ENCODE data around the gene FAM161B. TPM values are rescaled to one million over a fixed set of nuclear protein-coding genes. Genes with fewer than 3 reads are reported as not detected.

The FAM161B gene
- total and polyA plus RNA-seq, 2 of the 8 experiments (the other 6 are each of a cell fraction or from before 2014, with no cell fraction given): 0.14 to 0.32 TPM

DNA sequence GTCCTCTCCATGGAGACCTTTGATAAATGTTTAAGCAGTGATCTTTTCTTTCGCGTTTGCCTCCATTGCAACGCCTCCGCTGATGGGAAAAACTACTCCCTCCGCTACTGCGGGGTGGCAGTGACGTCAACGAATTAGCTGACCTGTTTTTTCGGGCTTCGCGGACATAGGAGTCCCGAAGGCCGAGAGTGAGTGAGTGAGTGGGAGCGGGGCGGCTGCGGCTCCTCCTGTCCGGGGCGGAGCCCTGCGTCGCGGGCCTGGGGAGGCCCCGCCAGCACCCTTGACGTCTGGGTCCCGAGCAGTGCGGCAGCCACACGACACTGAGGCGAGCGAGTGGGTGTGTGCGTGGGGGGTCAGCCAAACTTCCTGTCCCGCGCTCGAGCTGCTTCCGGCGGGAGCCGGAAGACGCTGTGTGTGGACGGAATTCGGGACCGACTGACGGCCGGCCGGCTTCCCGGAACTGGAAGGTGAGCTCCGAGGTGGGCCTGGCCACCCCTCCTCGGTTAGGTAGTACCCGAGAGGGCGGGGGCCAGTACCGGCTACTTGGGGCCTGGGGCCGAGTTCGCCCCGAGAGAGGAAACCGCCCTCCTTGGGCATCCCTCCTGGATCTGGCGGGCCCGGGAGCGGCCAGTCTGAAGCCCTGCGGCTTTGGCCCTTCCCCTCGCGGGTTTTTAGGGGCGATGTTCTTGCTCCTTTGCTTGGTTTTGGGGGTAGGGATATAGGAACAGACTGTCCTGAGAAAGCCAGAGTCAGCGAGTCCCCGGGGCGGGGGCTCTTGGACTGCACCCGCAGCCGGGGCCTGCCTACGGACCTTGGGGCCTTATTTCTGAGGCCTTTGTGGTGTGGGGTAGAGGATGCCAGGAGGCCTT is 63.2 kb downstream of the FAM161B start, which contains the start of gene ZNF410:
TSS of gene ZNF410 (plus strand) at position 411 of the 869 bp plus-strand sequence. CDS start 5,317 bp downstream, outside the sequence.
- Histone ChIP-seq H4K91ac (replicated peaks; ENCODE audit: insufficient read length, low read length) (no peak within 1 kb of the TSS), H3K79me2 (ENCODE audit: control insufficient read depth in 1 of 2, insufficient read depth in 2 of 2, low read length in 2 of 2) (peaks cover 3 to 39% of the 10 kb centered on the region in 2 experiments; a peak in 3 of 4 replicates), H3K9ac (replicated peaks in 1 of 4; ENCODE audit: extremely low read depth in 1 of 4, low read depth in 3 of 4, low read length in 3 of 4) (peak within 1 kb of the TSS; percentile 46 to 93 (median 84)), H4K5ac (ENCODE audit: insufficient read length, low read depth, low read length) (peak within 1 kb of the TSS; percentile 28), H2AFZ (ENCODE audit: low read length) (peak within 1 kb of the TSS; percentile 66), H3K4me3 (ENCODE audit: extremely low read depth in 1 of 4, insufficient read depth in 2 of 4, low read depth in 3 of 4, low read length in 4 of 4) (peak within 1 kb of the TSS; percentile 90 to 98 (median 93)), H2BK5ac (ENCODE audit: low read depth, low read length) (peak within 1 kb of the TSS; percentile 35), H3K79me1 (ENCODE audit: low read depth, low read length) (no peaks in the 10 kb centered on the region), H3K56ac (replicated peaks; ENCODE audit: insufficient read length, low read depth, low read length) (peak within 1 kb of the TSS; percentile 42), H3K36me3 (ENCODE audit: control insufficient read depth in 2 of 4, insufficient read depth in 4 of 4, low read length in 3 of 4) (peaks cover 0 to 4% (median 0%) of the 10 kb centered on the region in 4 experiments; a peak in 2 of 8 replicates), H3K4ac (replicated peaks; ENCODE audit: insufficient read length, low read depth, low read length) (no peak within 1 kb of the TSS), H3K9me3 (ENCODE audit: insufficient read depth in 2 of 2, low read depth in 1 of 2, low read length in 1 of 2) (no peaks in the 10 kb centered on the region), H3K4me1 (replicated peaks in 1 of 4; ENCODE audit: control insufficient read depth in 3 of 4, insufficient read depth in 4 of 4, low read length in 3 of 4) (peaks cover 0 to 2% (median 0%) of the 10 kb centered on the region in 4 experiments; a peak in 1 of 7 replicates), H3K23ac (ENCODE audit: insufficient read length) (no peak within 1 kb of the TSS), H2BK20ac (ENCODE audit: low read length) (no peak within 1 kb of the TSS), H3K23me2 (ENCODE audit: low read depth, low read length) (peaks cover 10% of the 10 kb centered on the region), H2BK15ac (ENCODE audit: low read length) (no peak within 1 kb of the TSS), H2BK120ac (replicated peaks; ENCODE audit: low read depth, low read length) (no peak within 1 kb of the TSS), H3K18ac (ENCODE audit: extremely low read depth, low read length) (peak within 1 kb of the TSS; percentile 78), H2AK5ac (ENCODE audit: low read depth, low read length) (no peak within 1 kb of the TSS), H3K27me3 (replicated peaks in 1 of 4; ENCODE audit: control insufficient read depth in 3 of 4, extremely low read depth in 1 of 4, insufficient read depth in 3 of 4, low read length in 3 of 4) (no peaks in the 10 kb centered on the region), H3K14ac (ENCODE audit: insufficient read length) (no peak within 1 kb of the TSS), H3K27ac (ENCODE audit: low read depth, low read length) (peak within 1 kb of the TSS; percentile 65; the same call in 1 of the 2 replicates), H2BK12ac (ENCODE audit: low read depth, low read length) (no peak within 1 kb of the TSS), H4K20me1 (replicated peaks in 1 of 2; ENCODE audit: control insufficient read depth in 1 of 2, insufficient read depth in 2 of 2, low read length in 2 of 2) (no peaks in the 10 kb centered on the region), H4K8ac (ENCODE audit: extremely low read depth, insufficient read depth, low read length) (peak within 1 kb of the TSS; percentile 90), H3K4me2 (ENCODE audit: insufficient read depth in 1 of 2, low read depth in 2 of 2, low read length in 2 of 2) (peak within 1 kb of the TSS; percentile 68 to 94)
- FAIRE-seq (peak; percentile 58), DNase-seq (ENCODE audit: low read depth in 1 of 2, low spot score in 2 of 2) (peak; percentile 70 to 86)
- CTCF ChIA-PET (ENCODE audit: partially characterized antibody): interaction anchor here (0.6 to 1.5 kb wide), 3 partner anchors 21 to 316 kb away, joined by 3 to 4 read pairs (median 3); no protein-coding TSS in a partner anchor
- POLR2A ChIA-PET (ENCODE audit: partially characterized antibody): interaction anchor here (0.6 to 2.7 kb wide), 17 partner anchors 9 to 297 kb away, joined by 3 to 18 read pairs (median 3); partner anchors contain the start of genes ACOT6, COQ6, FAM161B and PTGR2
- 1% methylated on average over 41 of the region's 65 CpGs; no CpG with 5 or more reads in 1 of the 2 experiments for WGBS, 2 experiments (ENCODE audit: extremely low coverage in 1 of 2, insufficient coverage in 1 of 2, insufficient read length in 1 of 2, insufficient replicate concordance in 2 of 2, low coverage in 1 of 2, low lambda C conversion rate in 2 of 2, missing lambda C conversion rate in 1 of 2)
- TF ChIP-seq EP300 (IDR thresholded peaks at IDR 0.05; ENCODE audit: borderline replicate concordance in 1 of 2, low read depth in 2 of 2, low read length in 2 of 2) (no peak), RBBP5 (IDR thresholded peaks at IDR 0.05; ENCODE audit: borderline replicate concordance, low read depth, low read length) (peak; percentile 60; the same call in 1 of the 2 replicates), EZH2 (IDR thresholded peaks at IDR 0.05; ENCODE audit: low read depth, low read length, severe bottlenecking) (no peak)
